Left kidney (tissue), 1 donor: ENCODE data around the gene HOXA3. TPM values are rescaled to one million over a fixed set of nuclear protein-coding genes. Genes with fewer than 3 reads are reported as not detected.

Source experiments
- polyA plus RNA-seq: library from polyadenylated mRNA; unstranded; fragments of 120-200 nt; gene quantifications from one replicate; pipeline ENCODE4 v1.2.1, GENCODE V29; 2013; ENCODE audit not compliant: insufficient read length

Gene HOXA3
- polyA plus RNA-seq, 1 donor = 47.9 TPM

Other genes starting within 250 kb of the HOXA3 start
- 3.4 TPM for gene HOXA1, start 56.6 kb downstream of the HOXA3 start, polyA plus RNA-seq
- 13.9 TPM for gene HOXA2, start 49.9 kb downstream of the HOXA3 start, polyA plus RNA-seq
- gene HOXA4, start 21.8 kb downstream of the HOXA3 start, polyA plus RNA-seq = 28.6 TPM
- gene HOXA5, start 8.9 kb downstream of the HOXA3 start, polyA plus RNA-seq = 76.0 TPM
- 26.5 TPM for gene HOXA6, start 4.8 kb downstream of the HOXA3 start, polyA plus RNA-seq
- gene HOXA7, start 4.1 kb upstream of the HOXA3 start, polyA plus RNA-seq = 22.7 TPM
- gene HOXA9, start 13.0 kb upstream of the HOXA3 start, polyA plus RNA-seq = 124 TPM
- 137 TPM for gene HOXA10, start 21.7 kb upstream of the HOXA3 start, polyA plus RNA-seq
- 32.2 TPM for gene HOXA11, start 32.6 kb upstream of the HOXA3 start, polyA plus RNA-seq
- not detected for gene HOXA13, start 47.5 kb upstream of the HOXA3 start, polyA plus RNA-seq
- gene EVX1, start 90.2 kb upstream of the HOXA3 start, polyA plus RNA-seq = 0.07 TPM